ENCODE results near the gene SMPDL3A.
"Not testable (repeated sequence)": the region's sequence is repeated elsewhere in the genome, so short reads cannot be mapped to it uniquely, and the experiment has no call there.

SMPDL3A gene

GRCh38 chr6:122789182-122790027 lies at the start of gene SMPDL3A:
Gene SMPDL3A, plus strand, starts transcription at chr6:122789258. Its CDS starts 89 bp downstream, at chr6:122789347.
- DNase-seq, result peak; percentile 37 to 82

GRCh38 chr6:122740091-122740490 lies 49.0 kb upstream of the SMPDL3A start:
- DNase-seq, result no peak

GRCh38 chr6:122740936-122741335 lies 48.1 kb upstream of the SMPDL3A start:
- DNase-seq, result no peak

GRCh38 chr6:122744247-122744646 lies 44.8 kb upstream of the SMPDL3A start:
- DNase-seq, result peak in 1 of 2 experiments; percentile 64

GRCh38 chr6:122744856-122745255 lies 44.2 kb upstream of the SMPDL3A start:
- peak; percentile 89 to 92 for DNase-seq

GRCh38 chr6:122746688-122747087 lies 42.4 kb upstream of the SMPDL3A start:
- DNase-seq, result no peak

GRCh38 chr6:122747573-122747972 lies 41.5 kb upstream of the SMPDL3A start:
- DNase-seq, result no peak

GRCh38 chr6:122748945-122749344 lies 40.1 kb upstream of the SMPDL3A start:
- DNase-seq, result not testable (repeated sequence)

- peak in 1 of 2 experiments; percentile 39 for DNase-seq
Measured at GRCh38 chr6:122749451-122750050, 39.5 kb upstream of the SMPDL3A start.

- no peak for DNase-seq
Measured at GRCh38 chr6:122751326-122751725, 37.7 kb upstream of the SMPDL3A start.

- peak in 1 of 2 experiments; percentile 50 for DNase-seq
Measured at GRCh38 chr6:122752459-122752858, 36.6 kb upstream of the SMPDL3A start.

- DNase-seq, result no peak
Measured at GRCh38 chr6:122753000-122753687, 35.9 kb upstream of the SMPDL3A start.

GRCh38 chr6:122753688-122754056 lies 35.4 kb upstream of the SMPDL3A start:
- peak; percentile 78 to 85 for DNase-seq

- no peak for DNase-seq
Measured at GRCh38 chr6:122754191-122754731, 34.8 kb upstream of the SMPDL3A start.

GRCh38 chr6:122755901-122756300 lies 33.2 kb upstream of the SMPDL3A start:
- no peak for DNase-seq

- no peak for DNase-seq
Measured at GRCh38 chr6:122758927-122759334, 30.1 kb upstream of the SMPDL3A start.

GRCh38 chr6:122760330-122760729 lies 28.7 kb upstream of the SMPDL3A start:
- no peak for DNase-seq

- DNase-seq, result no peak
Measured at GRCh38 chr6:122766256-122766655, 22.8 kb upstream of the SMPDL3A start.

GRCh38 chr6:122770835-122771601 lies 18.0 kb upstream of the SMPDL3A start:
- no peak for DNase-seq

GRCh38 chr6:122772724-122773415 lies 16.2 kb upstream of the SMPDL3A start:
- DNase-seq, result peak in 1 of 2 experiments; percentile 78

GRCh38 chr6:122775975-122776374 lies 13.1 kb upstream of the SMPDL3A start:
- DNase-seq, result no peak

- peak; percentile 55 to 60 for DNase-seq
Measured at GRCh38 chr6:122778302-122778701, 10.8 kb upstream of the SMPDL3A start.

Measured in NCI-H187 (cell line).